Thymus (tissue), 14 donors: Measurements from ENCODE around the gene ECHS1. TPM values are rescaled to one million over a fixed set of nuclear protein-coding genes. Genes with fewer than 3 reads are reported as not detected.

Experiments
- DNase-seq, 9 donors: peaks; one replicate each; pipeline ENCODE4 v3.0.0-alpha.2; 2013; ENCODE audit warnings: low spot score in 9 of 9, low read depth in 6 of 9, missing footprints in 1 of 9
- H3K27ac ChIP-seq, 2 donors: one replicate each; pipeline ENCODE4 v1.5.1; 2013; ENCODE audit warnings: control low read depth in 1 of 2, low read depth in 1 of 2, low read length in 1 of 2, mild to moderate bottlenecking in 1 of 2, moderate library complexity in 1 of 2
- H3K27me3 ChIP-seq, 2 donors: one replicate each; pipeline ENCODE4 v1.5.1; 2013; ENCODE audit warnings: low read length in 1 of 2; ENCODE audit not compliant: control insufficient read depth in 2 of 2, insufficient read depth in 1 of 2
- H3K36me3 ChIP-seq, 2 donors: one replicate each; pipeline ENCODE4 v1.5.1; 2013; ENCODE audit warnings: low read length in 1 of 2, mild to moderate bottlenecking in 1 of 2, moderate library complexity in 1 of 2; ENCODE audit not compliant: control insufficient read depth in 2 of 2, insufficient read depth in 2 of 2
- H3K4me1 ChIP-seq, 2 donors: one replicate each; pipeline ENCODE4 v1.5.1; 2013; ENCODE audit warnings: low read length in 2 of 2; ENCODE audit not compliant: control insufficient read depth in 2 of 2, insufficient read depth in 2 of 2
- H3K4me3 ChIP-seq, 2 donors: one replicate each; pipeline ENCODE4 v1.5.1; 2013; ENCODE audit warnings: low read length in 2 of 2, control low read depth in 1 of 2, mild to moderate bottlenecking in 1 of 2
- H3K9me3 ChIP-seq, 2 donors: one replicate each; pipeline ENCODE4 v1.5.1; 2013; ENCODE audit warnings: low read length in 1 of 2, mild to moderate bottlenecking in 1 of 2; ENCODE audit not compliant: control insufficient read depth in 2 of 2, insufficient read depth in 1 of 2
- WGBS: extraction: QIAGEN DNeasy Blood & Tissue Kit; methylation state at CpG from one replicate; pipeline ENCODE4 v1.1.7; 2013; 5-methylcytosine and 5-hydroxymethylcytosine counted together
- long read RNA-seq, 10 donors: transcript quantifications; one replicate each; lab custom pipeline, GENCODE V29; 2026
- polyA plus RNA-seq: library from polyadenylated mRNA; stranded (reverse); fragments of 200-250 nt; gene quantifications from one replicate; pipeline ENCODE4 v1.2.3, GENCODE V29; 2013
- total RNA-seq: library from RNA; stranded (reverse); fragments of 120-200 nt; gene quantifications from one replicate; pipeline ENCODE4 v1.2.4, GENCODE V29; 2013
- donor health status: healthy.

Gene ECHS1
- total RNA-seq, result 39.8 TPM
- polyA plus RNA-seq, result 54.9 TPM
- long read RNA-seq, donor 1, transcript ECHS1-201 (8 exons, 1,617 nt), result major isoform, 5 of 5 reads
- long read RNA-seq, donor 1, partial matches to known transcripts, result 0 of 5 reads
- long read RNA-seq, donor 1, other reads (novel, unspliced or antisense), result 0 of 5 reads
- long read RNA-seq, donor 2, result 0 reads
- long read RNA-seq, donor 3, transcript ECHS1-201 (8 exons, 1,617 nt), result major isoform, 33 of 38 reads
- long read RNA-seq, donor 3, partial matches to known transcripts, result 5 of 38 reads
- long read RNA-seq, donor 3, other reads (novel, unspliced or antisense), result 0 of 38 reads
- long read RNA-seq, donor 4, transcript ECHS1-201 (8 exons, 1,617 nt), result major isoform, 25 of 25 reads
- long read RNA-seq, donor 4, partial matches to known transcripts, result 0 of 25 reads
- long read RNA-seq, donor 4, other reads (novel, unspliced or antisense), result 0 of 25 reads
- long read RNA-seq, donor 5, transcript ECHS1-201 (8 exons, 1,617 nt), result major isoform, 50 of 65 reads
- long read RNA-seq, donor 5, partial matches to known transcripts, result 15 of 65 reads
- long read RNA-seq, donor 5, other reads (novel, unspliced or antisense), result 0 of 65 reads
- long read RNA-seq, donor 6, transcript ECHS1-201 (8 exons, 1,617 nt), result major isoform, 21 of 81 reads
- long read RNA-seq, donor 6, partial matches to known transcripts, result 37 of 81 reads
- long read RNA-seq, donor 6, other reads (novel, unspliced or antisense), result 23 of 81 reads
- long read RNA-seq, donor 7, transcript ECHS1-201 (8 exons, 1,617 nt), result major isoform, 40 of 46 reads
- long read RNA-seq, donor 7, partial matches to known transcripts, result 6 of 46 reads
- long read RNA-seq, donor 7, other reads (novel, unspliced or antisense), result 0 of 46 reads
- long read RNA-seq, donor 8, transcript ECHS1-201 (8 exons, 1,617 nt), result major isoform, 13 of 13 reads
- long read RNA-seq, donor 8, partial matches to known transcripts, result 0 of 13 reads
- long read RNA-seq, donor 8, other reads (novel, unspliced or antisense), result 0 of 13 reads
- long read RNA-seq, donor 9, transcript ECHS1-201 (8 exons, 1,617 nt), result major isoform, 21 of 21 reads
- long read RNA-seq, donor 9, partial matches to known transcripts, result 0 of 21 reads
- long read RNA-seq, donor 9, other reads (novel, unspliced or antisense), result 0 of 21 reads
- long read RNA-seq, donor 10, transcript ECHS1-201 (8 exons, 1,617 nt), result major isoform, 24 of 24 reads
- long read RNA-seq, donor 10, partial matches to known transcripts, result 0 of 24 reads
- long read RNA-seq, donor 10, other reads (novel, unspliced or antisense), result 0 of 24 reads

DNA sequence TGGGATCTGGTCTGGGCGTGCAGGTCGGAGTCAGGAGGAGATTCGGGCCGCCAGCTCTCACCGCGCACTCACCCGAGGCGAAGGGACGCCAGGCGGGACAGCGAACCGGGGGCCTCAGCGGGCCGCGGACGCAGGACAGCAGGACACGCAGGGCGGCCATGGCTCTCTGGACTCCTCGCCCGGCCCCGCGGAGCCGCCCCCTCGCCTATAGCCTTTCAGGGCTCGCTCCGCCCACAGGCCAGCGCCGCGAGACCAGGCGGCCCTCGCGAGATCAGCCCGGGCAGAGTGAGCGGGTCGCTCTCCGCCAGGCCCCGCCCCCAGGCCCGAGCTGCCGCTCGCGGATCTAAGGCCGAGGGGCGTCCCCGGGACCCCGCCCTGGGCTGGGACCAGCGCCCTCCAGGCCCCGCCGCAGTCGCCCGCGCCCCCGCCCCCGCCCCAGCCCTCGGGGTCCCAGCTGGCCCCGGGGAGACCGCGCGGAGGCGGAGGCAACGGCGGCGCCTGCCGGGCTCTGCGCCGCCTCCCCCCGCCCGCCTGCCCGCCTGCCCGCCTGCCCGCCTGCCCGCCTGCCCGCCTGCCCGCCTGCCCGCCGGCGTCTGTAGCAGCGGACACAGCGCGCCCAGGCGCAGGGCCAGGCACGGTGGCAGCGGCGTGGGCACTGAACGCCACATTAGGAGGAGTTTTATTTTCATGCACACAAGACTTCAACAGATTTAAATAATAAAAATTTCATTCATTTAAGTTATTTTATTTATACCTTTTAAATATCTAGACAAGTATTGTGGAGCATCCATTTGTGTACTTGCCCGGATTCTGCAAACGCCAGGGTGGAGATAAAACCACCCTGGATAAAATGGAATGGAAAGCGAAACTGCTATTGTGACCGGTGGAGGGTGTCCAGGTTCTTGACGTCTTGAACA is at the start of gene ECHS1:
Gene ECHS1, minus strand, starts transcription at position 181 of the 917 bp plus-strand sequence. Its CDS starts 21 bp downstream, at position 160.
- Histone ChIP-seq H3K4me3 (peak within 1 kb of the TSS; percentile 64 to 82), H3K27me3 (peaks cover 0 to 28% of the 10 kb centered on the region in 2 donors), H3K27ac (peak within 1 kb of the TSS; percentile 26 to 77), H3K36me3 (peaks cover 14 to 21% of the 10 kb centered on the region in 2 donors), H3K9me3 (no peaks in the 10 kb centered on the region), H3K4me1 (peaks cover 7 to 13% of the 10 kb centered on the region in 2 donors)
- WGBS, result 2% methylated on average over 89 of the region's 89 CpGs
- peak; percentile 54 to 95 (median 85) for DNase-seq

DNA sequence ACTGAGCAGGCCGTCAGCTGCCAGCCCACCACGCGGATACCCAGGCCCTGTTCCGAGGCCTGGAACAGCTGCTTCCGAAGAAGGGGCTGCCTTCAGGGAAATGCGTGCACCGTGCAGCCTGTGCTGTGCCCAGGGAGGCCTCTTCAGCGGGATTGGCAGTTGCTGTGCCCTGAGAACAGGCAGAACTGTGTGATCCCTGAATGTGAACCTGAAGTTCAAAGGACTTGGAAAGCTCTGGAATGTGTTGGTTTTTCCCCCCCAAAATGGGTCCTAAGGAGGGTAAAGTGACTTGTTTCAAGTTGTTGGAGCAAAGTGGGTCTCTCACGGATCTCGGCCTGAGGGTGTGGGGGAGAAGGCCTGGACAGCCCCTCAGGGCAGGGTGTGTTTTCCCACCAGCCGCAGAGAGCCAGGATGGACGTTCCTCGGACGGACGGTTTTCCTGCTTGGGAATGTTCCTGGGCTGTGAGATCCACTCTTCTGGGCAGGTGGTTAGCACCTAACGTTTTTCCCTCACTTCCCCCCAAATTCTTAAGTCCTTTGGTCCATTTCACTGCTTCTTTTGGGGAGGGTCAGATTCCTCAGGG is 49.2 kb upstream of the ECHS1 start:
- H3K36me3 ChIP-seq, result peaks cover 10 to 27% of the 10 kb centered on the region in 2 donors
- no peaks in the 10 kb centered on the region for H3K4me1 ChIP-seq
- peaks cover 0 to 2% of the 10 kb centered on the region in 2 donors for H3K9me3 ChIP-seq
- H3K27me3 ChIP-seq, result peaks cover 16 to 27% of the 10 kb centered on the region in 2 donors
- 94% methylated on average over 16 of the region's 16 CpGs for WGBS
- DNase-seq, result no peak
- no peak overlapping the region for H3K27ac ChIP-seq
- no peak overlapping the region for H3K4me3 ChIP-seq

DNA sequence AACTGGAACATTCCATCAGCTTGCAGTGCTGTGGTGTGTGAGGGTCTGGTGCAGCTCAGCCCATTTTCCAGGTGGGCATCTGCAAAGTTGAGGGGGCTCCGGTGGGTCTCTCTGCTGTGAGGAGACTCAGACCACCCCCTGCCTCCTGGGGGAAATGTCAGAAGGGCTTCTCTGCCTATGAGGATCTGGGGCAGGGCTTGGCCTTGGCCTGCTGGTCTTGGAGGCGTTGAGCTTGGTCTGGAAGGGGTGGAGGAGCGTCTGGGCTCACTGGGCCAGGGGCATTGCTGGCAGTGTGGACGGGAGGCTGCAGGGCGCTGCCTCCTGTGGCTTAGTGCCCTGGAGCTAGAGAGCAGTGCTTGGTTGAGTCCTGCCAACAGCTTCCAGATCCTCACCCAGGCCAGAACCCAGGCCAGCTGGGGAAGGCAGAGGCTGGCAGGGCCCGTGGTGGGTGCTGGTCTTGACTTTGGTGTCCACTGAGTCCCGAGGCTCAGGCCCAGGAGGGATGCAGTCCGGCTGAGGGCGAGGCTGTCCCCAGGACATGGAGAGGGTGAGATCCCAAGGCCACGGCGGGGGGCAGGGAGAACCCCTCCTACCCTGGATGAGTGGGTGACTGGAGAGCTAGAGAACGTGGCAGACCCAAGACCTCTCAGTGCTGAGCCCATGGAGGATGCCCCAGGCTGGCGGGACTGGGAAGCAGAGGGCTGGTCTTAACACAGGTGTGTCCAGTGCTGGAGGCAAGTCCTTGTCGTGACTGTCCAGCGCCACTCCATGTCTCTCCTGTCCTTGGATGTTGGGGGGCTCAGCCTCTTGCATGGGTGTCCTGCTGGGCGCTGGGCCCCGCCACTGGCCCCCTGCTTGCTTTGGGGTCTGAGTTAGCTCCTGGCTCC is 48.4 kb upstream of the ECHS1 start:
- no peak for DNase-seq
- H3K27ac ChIP-seq, result no peak overlapping the region
- peaks cover 16 to 27% of the 10 kb centered on the region in 2 donors for H3K27me3 ChIP-seq
- 88% methylated on average over 17 of the region's 17 CpGs for WGBS
- peaks cover 10 to 27% of the 10 kb centered on the region in 2 donors for H3K36me3 ChIP-seq
- no peak overlapping the region for H3K4me3 ChIP-seq
- H3K4me1 ChIP-seq, result no peaks in the 10 kb centered on the region
- H3K9me3 ChIP-seq, result peaks cover 0 to 2% of the 10 kb centered on the region in 2 donors

DNA sequence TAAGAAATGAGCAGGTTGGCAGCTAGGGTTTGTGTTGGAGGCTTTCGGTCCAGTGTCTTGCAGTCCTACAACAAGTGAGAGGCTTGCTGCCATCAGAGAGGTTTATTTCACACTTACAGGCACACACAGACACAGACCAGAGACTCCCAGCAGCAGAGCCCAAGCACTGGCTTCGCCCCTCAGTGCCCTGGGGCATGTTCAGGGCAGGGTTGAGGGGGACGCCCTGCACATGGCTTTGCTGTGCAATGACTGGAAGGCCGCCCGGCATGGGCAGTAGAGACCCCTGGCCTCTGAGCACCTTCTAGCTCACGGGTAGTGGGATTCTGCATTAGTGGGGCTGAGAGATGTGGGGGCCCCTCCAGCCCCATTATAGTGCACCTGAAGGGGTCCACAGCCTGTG is 47.4 kb upstream of the ECHS1 start:
- H3K27me3 ChIP-seq, result peaks cover 16 to 27% of the 10 kb centered on the region in 2 donors
- peaks cover 14 to 32% of the 10 kb centered on the region in 2 donors for H3K36me3 ChIP-seq
- 91% methylated on average over 6 of the region's 6 CpGs for whole genome bisulfite sequencing
- H3K9me3 ChIP-seq, result peaks cover 0 to 5% of the 10 kb centered on the region in 2 donors
- H3K4me3 ChIP-seq, result no peak overlapping the region
- no peaks in the 10 kb centered on the region for H3K4me1 ChIP-seq
- no peak overlapping the region for H3K27ac ChIP-seq
- DNase-seq, result no peak

DNA sequence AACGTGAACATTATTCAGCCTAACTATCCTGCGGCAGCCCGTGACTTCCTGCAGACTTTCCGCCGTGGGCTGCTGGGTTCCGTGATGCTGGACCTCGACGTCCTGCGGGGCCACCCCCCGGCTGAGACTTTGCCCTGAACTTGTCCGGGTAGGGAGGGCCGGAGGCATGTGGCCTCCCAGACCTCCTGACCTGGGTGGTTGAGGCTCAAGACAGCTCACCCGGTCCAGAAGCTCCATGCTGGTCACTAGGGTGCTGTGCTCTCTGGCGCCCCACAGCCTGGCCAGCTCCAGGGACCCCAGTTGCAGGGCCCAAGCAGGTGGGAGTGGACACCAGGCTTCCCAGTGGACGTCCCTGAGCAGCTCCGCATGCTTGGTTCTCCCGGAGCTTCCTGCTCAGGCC is 46.9 kb upstream of the ECHS1 start:
- Histone ChIP-seq H3K4me1 (no peaks in the 10 kb centered on the region), H3K4me3 (no peak overlapping the region), H3K9me3 (peaks cover 0 to 6% of the 10 kb centered on the region in 2 donors), H3K27ac (no peak overlapping the region), H3K36me3 (peaks cover 19 to 37% of the 10 kb centered on the region in 2 donors), H3K27me3 (peaks cover 16 to 26% of the 10 kb centered on the region in 2 donors)
- DNase-seq, result no peak
- 98% methylated on average over 17 of the region's 17 CpGs for WGBS

DNA sequence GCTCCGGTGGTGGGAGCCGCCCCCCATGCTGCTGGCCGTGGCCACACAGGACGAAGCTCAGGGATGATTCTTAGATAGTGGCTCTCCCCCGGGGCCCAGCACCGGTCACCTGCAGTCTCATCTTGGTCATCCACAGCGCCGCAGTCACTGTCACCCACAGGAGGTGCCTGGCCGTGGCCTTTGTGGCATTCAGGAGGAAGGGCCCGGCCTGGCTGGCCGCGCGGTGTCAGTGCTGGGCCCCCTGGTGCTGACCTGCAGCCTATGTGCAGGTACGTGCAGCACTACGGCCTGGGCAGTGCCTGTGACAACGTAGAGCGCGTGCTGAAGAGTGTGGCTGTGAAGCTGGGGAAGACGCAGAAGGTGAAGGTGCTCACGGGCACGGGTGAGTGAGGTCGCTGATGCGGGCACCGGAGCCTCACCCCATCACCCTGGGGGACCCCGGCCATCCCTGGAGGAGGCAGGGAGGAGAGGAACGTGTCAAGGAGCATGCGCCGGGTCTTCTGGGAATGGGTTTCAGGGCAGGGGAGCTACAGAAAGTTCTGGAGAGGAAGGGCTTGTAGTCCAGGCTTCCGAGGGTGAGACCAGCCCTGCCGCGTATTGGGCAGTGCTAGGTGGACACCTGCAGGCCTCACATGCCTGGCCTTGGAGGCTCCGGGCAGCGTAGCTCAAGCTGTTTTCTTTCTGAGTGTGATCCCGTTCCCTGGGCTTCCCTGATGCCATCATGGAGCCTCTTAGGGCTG is 46.2 kb upstream of the ECHS1 start:
- Histone ChIP-seq H3K27ac (no peak overlapping the region), H3K36me3 (peaks cover 20 to 39% of the 10 kb centered on the region in 2 donors), H3K27me3 (peaks cover 16 to 23% of the 10 kb centered on the region in 2 donors), H3K4me1 (no peaks in the 10 kb centered on the region), H3K9me3 (peaks cover 0 to 6% of the 10 kb centered on the region in 2 donors), H3K4me3 (no peak overlapping the region)
- WGBS, result 97% methylated on average over 34 of the region's 34 CpGs
- DNase-seq, result no peak
